Suprapubic skin (tissue), 4 donors: Measurements from ENCODE around the gene CNOT2. TPM values are rescaled to one million over a fixed set of nuclear protein-coding genes. Genes with fewer than 3 reads are reported as not detected.

Experiments
- DNase-seq, 2 donors: peaks; one replicate each; pipeline ENCODE4 v3.0.0-alpha.2; 2019; ENCODE audit warnings: low spot score in 2 of 2
- H3K27ac ChIP-seq: fragments of 200-600 bp; sonication (generic); one replicate; pipeline ENCODE4 v1.5.1; 2019
- H3K27me3 ChIP-seq: fragments of 200-600 bp; sonication (generic); one replicate; pipeline ENCODE4 v1.5.1; 2019
- H3K36me3 ChIP-seq: fragments of 200-600 bp; sonication (generic); one replicate; pipeline ENCODE4 v1.5.1; 2019
- H3K4me1 ChIP-seq: fragments of 200-600 bp; sonication (generic); one replicate; pipeline ENCODE4 v1.5.1; 2019
- H3K4me3 ChIP-seq: fragments of 200-600 bp; sonication (generic); one replicate; pipeline ENCODE4 v1.5.1; 2019; ENCODE audit warnings: mild to moderate bottlenecking
- H3K9me3 ChIP-seq: fragments of 200-600 bp; sonication (generic); one replicate; pipeline ENCODE4 v1.5.1; 2019
- EP300 ChIP-seq: sonication (generic); formaldehyde crosslinking; IDR thresholded peaks from one replicate; pipeline ENCODE4 v1.6.1; 2017; ENCODE audit warnings: antibody characterized with exemption
- POLR2A ChIP-seq, 2 donors: fragments of 450-650 bp; IDR thresholded peaks; one replicate each; pipeline ENCODE4 v1.6.1; 2017; ENCODE audit warnings: antibody characterized with exemption in 2 of 2, mild to moderate bottlenecking in 2 of 2, moderate library complexity in 2 of 2
- POLR2AphosphoS5 ChIP-seq, 3 donors: sonication (generic); formaldehyde crosslinking; IDR thresholded peaks; one replicate each; pipeline ENCODE4 v1.6.1; 2017; ENCODE audit warnings: antibody characterized with exemption in 3 of 3
- WGBS: methylation state at CpG from one replicate; pipeline ENCODE4 v1.1.5; 2018; 5-methylcytosine and 5-hydroxymethylcytosine counted together
- total RNA-seq, 4 donors: library from RNA; depleted of rRNA; stranded (reverse); fragments of >200 nt; gene quantifications; one replicate each; pipeline ENCODE4 v1.1.0, GENCODE V29; 2016
- TF ChIP-seq, protein P1 (sequence below), 2 donors: fragments of 200-600 bp in 1 of 2; fragments of 450-650 bp in 1 of 2; sonication (generic) in 1 of 2; IDR thresholded peaks; one replicate each; pipeline ENCODE4 v1.5.1; 2016 to 2019; ENCODE audit warnings: antibody characterized with exemption in 2 of 2, mild to moderate bottlenecking in 1 of 2, moderate library complexity in 1 of 2

The CNOT2 gene
- total RNA-seq, 4 donors from 2014 or later, result 135 to 259 (median 152) TPM

- no peak overlapping the region for H3K27ac ChIP-seq
- no peaks in the 10 kb centered on the region for H3K9me3 ChIP-seq
- no peak for DNase-seq
- no peak for TF ChIP-seq EP300
- TF ChIP-seq POLR2AphosphoS5 (IDR thresholded peaks at IDR 0.05), result no peak
- TF ChIP-seq, protein P1, sequence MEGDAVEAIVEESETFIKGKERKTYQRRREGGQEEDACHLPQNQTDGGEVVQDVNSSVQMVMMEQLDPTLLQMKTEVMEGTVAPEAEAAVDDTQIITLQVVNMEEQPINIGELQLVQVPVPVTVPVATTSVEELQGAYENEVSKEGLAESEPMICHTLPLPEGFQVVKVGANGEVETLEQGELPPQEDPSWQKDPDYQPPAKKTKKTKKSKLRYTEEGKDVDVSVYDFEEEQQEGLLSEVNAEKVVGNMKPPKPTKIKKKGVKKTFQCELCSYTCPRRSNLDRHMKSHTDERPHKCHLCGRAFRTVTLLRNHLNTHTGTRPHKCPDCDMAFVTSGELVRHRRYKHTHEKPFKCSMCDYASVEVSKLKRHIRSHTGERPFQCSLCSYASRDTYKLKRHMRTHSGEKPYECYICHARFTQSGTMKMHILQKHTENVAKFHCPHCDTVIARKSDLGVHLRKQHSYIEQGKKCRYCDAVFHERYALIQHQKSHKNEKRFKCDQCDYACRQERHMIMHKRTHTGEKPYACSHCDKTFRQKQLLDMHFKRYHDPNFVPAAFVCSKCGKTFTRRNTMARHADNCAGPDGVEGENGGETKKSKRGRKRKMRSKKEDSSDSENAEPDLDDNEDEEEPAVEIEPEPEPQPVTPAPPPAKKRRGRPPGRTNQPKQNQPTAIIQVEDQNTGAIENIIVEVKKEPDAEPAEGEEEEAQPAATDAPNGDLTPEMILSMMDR (IDR thresholded peaks at IDR 0.05), result no peak
- no peak for TF ChIP-seq POLR2A (IDR thresholded peaks at IDR 0.05)
- H3K4me3 ChIP-seq, result no peak overlapping the region
- H3K36me3 ChIP-seq, result peaks cover 6% of the 10 kb centered on the region
- 73% methylated on average over 4 of the region's 4 CpGs for WGBS
- no peaks in the 10 kb centered on the region for H3K27me3 ChIP-seq
- H3K4me1 ChIP-seq, result no peaks in the 10 kb centered on the region
Measured at GRCh38 chr12:70319605-70320004, 76.4 kb downstream of the CNOT2 start.

- no peak for DNase-seq
- Histone ChIP-seq H3K9me3 (no peaks in the 10 kb centered on the region), H3K27ac (no peak overlapping the region), H3K36me3 (peaks cover 6% of the 10 kb centered on the region), H3K4me3 (no peak overlapping the region), H3K4me1 (no peaks in the 10 kb centered on the region), H3K27me3 (no peaks in the 10 kb centered on the region)
- 79% methylated on average over 2 of the region's 2 CpGs for WGBS
- TF ChIP-seq EP300 (no peak), POLR2AphosphoS5 (IDR thresholded peaks at IDR 0.05) (no peak), POLR2A (IDR thresholded peaks at IDR 0.05) (no peak)
- TF ChIP-seq, protein P1 (IDR thresholded peaks at IDR 0.05), result no peak
Measured at GRCh38 chr12:70321191-70321590, 78.0 kb downstream of the CNOT2 start.

- Histone ChIP-seq H3K27me3 (no peaks in the 10 kb centered on the region), H3K9me3 (no peaks in the 10 kb centered on the region), H3K4me3 (no peak overlapping the region), H3K36me3 (peaks cover 11% of the 10 kb centered on the region), H3K27ac (no peak overlapping the region), H3K4me1 (no peaks in the 10 kb centered on the region)
- TF ChIP-seq EP300 (no peak), POLR2AphosphoS5 (IDR thresholded peaks at IDR 0.05) (no peak), POLR2A (IDR thresholded peaks at IDR 0.05) (no peak)
- TF ChIP-seq, protein P1 (IDR thresholded peaks at IDR 0.05), result no peak
- 100% methylated on average over 2 of the region's 2 CpGs for WGBS
- no peak for DNase-seq
Measured at GRCh38 chr12:70327541-70327940, 84.3 kb downstream of the CNOT2 start.

DNA sequence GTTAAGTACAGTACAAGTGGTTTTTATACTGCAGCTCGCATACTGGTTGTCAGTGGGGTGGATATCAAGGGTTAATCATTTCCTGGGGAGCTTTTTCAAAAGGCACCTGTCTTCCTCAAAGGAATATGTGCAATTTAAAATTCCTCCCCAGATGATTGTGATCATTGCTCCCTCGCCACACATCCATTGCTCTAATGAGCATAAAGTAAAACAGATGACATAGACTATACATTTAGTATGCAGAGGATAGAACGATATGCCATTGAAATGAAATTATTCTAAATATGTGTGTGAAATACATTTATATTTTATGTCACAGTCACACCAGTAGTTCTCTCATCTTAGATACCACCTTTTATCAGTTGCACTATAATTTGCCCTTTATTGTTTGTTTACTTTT, 86.5 kb downstream of the CNOT2 start:
- no peaks in the 10 kb centered on the region for H3K27me3 ChIP-seq
- H3K36me3 ChIP-seq, result peaks cover 5% of the 10 kb centered on the region
- H3K9me3 ChIP-seq, result no peaks in the 10 kb centered on the region
- no peaks in the 10 kb centered on the region for H3K4me1 ChIP-seq
- no peak for DNase-seq
- H3K4me3 ChIP-seq, result no peak overlapping the region
- TF ChIP-seq EP300 (no peak), POLR2AphosphoS5 (IDR thresholded peaks at IDR 0.05) (no peak), POLR2A (IDR thresholded peaks at IDR 0.05) (no peak)
- TF ChIP-seq, protein P1 (IDR thresholded peaks at IDR 0.05), result no peak
- H3K27ac ChIP-seq, result no peak overlapping the region
- WGBS, result 97% methylated on average over 3 of the region's 3 CpGs

GRCh38 chr12:70330158-70330557, 86.9 kb downstream of the CNOT2 start:
- no peak overlapping the region for H3K27ac ChIP-seq
- TF ChIP-seq, protein P1 (IDR thresholded peaks at IDR 0.05), result no peak
- no peak for TF ChIP-seq POLR2AphosphoS5 (IDR thresholded peaks at IDR 0.05)
- no peak for TF ChIP-seq EP300
- TF ChIP-seq POLR2A (IDR thresholded peaks at IDR 0.05), result no peak
- H3K27me3 ChIP-seq, result no peaks in the 10 kb centered on the region
- H3K4me3 ChIP-seq, result no peak overlapping the region
- no peak for DNase-seq
- H3K4me1 ChIP-seq, result no peaks in the 10 kb centered on the region
- H3K36me3 ChIP-seq, result peaks cover 7% of the 10 kb centered on the region
- 93% methylated on average over 2 of the region's 2 CpGs for WGBS
- H3K9me3 ChIP-seq, result no peaks in the 10 kb centered on the region
